SU-DHL-6 (cell line): ENCODE data around the gene FBXL16.

Experiments
- H2AFZ ChIP-seq: fragments of 200-600 bp; sonication (generic); 2 replicates; pipeline ENCODE4 v1.6.1; 2014; ENCODE audit warnings: low read depth, mild to moderate bottlenecking, moderate library complexity, mixed read lengths, antibody characterized with exemption, low read length; ENCODE audit not compliant: severe bottlenecking
- H3F3A ChIP-seq: fragments of 200-600 bp; shearing (Covaris generic); 2 replicates; pipeline ENCODE4 v1.6.0; 2016; ENCODE audit warnings: antibody characterized with exemption, mild to moderate bottlenecking; ENCODE audit not compliant: insufficient read depth
- H3K27ac ChIP-seq: fragments of 200-600 bp; sonication (generic); 2 replicates; pipeline ENCODE4 v1.5.1; 2016; ENCODE audit warnings: low read depth, mild to moderate bottlenecking, low read length, moderate library complexity, mixed read lengths
- H3K27me3 ChIP-seq: fragments of 200-600 bp; sonication (generic), shearing (Covaris generic); 2 replicates; pipeline ENCODE4 v1.6.0; 2014; ENCODE audit warnings: mild to moderate bottlenecking, low read length
- H3K36me3 ChIP-seq: fragments of 200-600 bp; sonication (generic); 2 replicates; pipeline ENCODE4 v1.6.1; 2014; ENCODE audit warnings: mild to moderate bottlenecking, low read length, mixed read lengths
- H3K4me2 ChIP-seq: fragments of 300-600, 200-600 bp; shearing (Covaris generic), sonication (generic); 2 replicates; pipeline ENCODE4 v1.6.0; 2014; ENCODE audit warnings: low read length, low read depth, mild to moderate bottlenecking; ENCODE audit not compliant: poor library complexity, severe bottlenecking
- H3K4me3 ChIP-seq: fragments of 200-600 bp; sonication (generic); 2 replicates; pipeline ENCODE4 v1.5.1; 2014; ENCODE audit warnings: antibody characterized with exemption, low read length, mild to moderate bottlenecking, mixed read lengths; ENCODE audit not compliant: insufficient read depth, poor library complexity, severe bottlenecking
- H3K79me2 ChIP-seq: fragments of 200-600 bp; sonication (generic); 2 replicates; pipeline ENCODE4 v1.6.1; 2014; ENCODE audit warnings: mild to moderate bottlenecking, low read length, moderate library complexity; ENCODE audit not compliant: insufficient read depth
- H3K9ac ChIP-seq: fragments of 200-600 bp; sonication (generic); 2 replicates; pipeline ENCODE4 v1.7.0; 2014; ENCODE audit warnings: mild to moderate bottlenecking, low read length
- H3K9me2 ChIP-seq: fragments of 200-600 bp; sonication (generic); replicated peaks from 2 replicates; pipeline ENCODE4 v1.6.1; 2014; ENCODE audit warnings: low read length; ENCODE audit not compliant: insufficient read depth
- H3K9me3 ChIP-seq: fragments of 200-600 bp; sonication (generic); 2 replicates; pipeline ENCODE4 v1.6.1; 2014; ENCODE audit warnings: low read length, mixed read lengths; ENCODE audit not compliant: insufficient read depth
- H4K20me1 ChIP-seq: fragments of 200-600 bp; sonication (generic); 2 replicates; pipeline ENCODE4 v1.6.1; 2014; ENCODE audit warnings: low read depth, mild to moderate bottlenecking, antibody characterized with exemption, low read length, moderate library complexity, mixed read lengths
- CTCF ChIP-seq: fragments of 200-600 bp; sonication (generic); IDR thresholded peaks from one replicate; pipeline ENCODE4 v1.5.1; 2017; ENCODE audit warnings: antibody characterized with exemption, mild to moderate bottlenecking, low read length, moderate library complexity; ENCODE audit not compliant: insufficient read depth, poor library complexity, severe bottlenecking
- EZH2phosphoT487 ChIP-seq: fragments of 200-600 bp; sonication (generic), shearing (Covaris generic); conservative IDR thresholded peaks from 2 replicates; pipeline ENCODE4 v1.6.1; 2018; ENCODE audit warnings: mild to moderate bottlenecking, antibody characterized with exemption, low read length, moderate library complexity, mixed read lengths

FBXL16 gene

GRCh38 chr16:649631-650030, 56.0 kb downstream of the FBXL16 start:
- peaks cover 6% of the 10 kb centered on the region; the same call in 1 of the 2 replicates for H3K79me2 ChIP-seq
- H3K27me3 ChIP-seq, result no peaks in the 10 kb centered on the region
- peak overlapping the region; percentile 88 for H3K9ac ChIP-seq
- H4K20me1 ChIP-seq, result no peaks in the 10 kb centered on the region
- H3K27ac ChIP-seq, result peak overlapping the region; percentile 54
- no peaks in the 10 kb centered on the region for H3K9me2 ChIP-seq
- peak overlapping the region; percentile 68 for H3K4me3 ChIP-seq
- peaks cover 9% of the 10 kb centered on the region; the same call in 1 of the 2 replicates for H3F3A ChIP-seq
- H2AFZ ChIP-seq, result peak overlapping the region; percentile 43
- peak overlapping the region; percentile 74 for H3K4me2 ChIP-seq
- H3K36me3 ChIP-seq, result no peaks in the 10 kb centered on the region
- no peaks in the 10 kb centered on the region for H3K9me3 ChIP-seq
- TF ChIP-seq EZH2phosphoT487 (no peak), CTCF (no peak)

- Histone ChIP-seq H3K4me3 (peak within 1 kb of the TSS; percentile 68), H3K9me2 (no peaks in the 10 kb centered on the region), H3F3A (peaks cover 9% of the 10 kb centered on the region; the same call in 1 of the 2 replicates), H3K4me2 (peak within 1 kb of the TSS; percentile 74), H4K20me1 (no peaks in the 10 kb centered on the region), H3K36me3 (no peaks in the 10 kb centered on the region), H3K9me3 (no peaks in the 10 kb centered on the region), H3K79me2 (peaks cover 6% of the 10 kb centered on the region; the same call in 1 of the 2 replicates), H2AFZ (peak within 1 kb of the TSS; percentile 43), H3K27me3 (no peaks in the 10 kb centered on the region), H3K9ac (peak within 1 kb of the TSS; percentile 88), H3K27ac (peak within 1 kb of the TSS; percentile 66)
- no peak for TF ChIP-seq EZH2phosphoT487
- no peak for TF ChIP-seq CTCF
Observed at GRCh38 chr16:648781-649589, 56.6 kb downstream of the FBXL16 start, which contains the start of gene WDR90. TSS of gene WDR90 (plus strand) at chr16:649365. CDS start at chr16:649417, 52 bp downstream.

- Histone ChIP-seq H3F3A (peaks cover 12% of the 10 kb centered on the region), H3K9me3 (no peaks in the 10 kb centered on the region), H2AFZ (no peak overlapping the region), H3K9me2 (no peaks in the 10 kb centered on the region), H3K4me3 (peak overlapping the region; percentile 68), H3K4me2 (peak overlapping the region; percentile 74), H3K27ac (peak overlapping the region; percentile 66), H3K36me3 (no peaks in the 10 kb centered on the region), H3K27me3 (no peaks in the 10 kb centered on the region), H3K79me2 (peaks cover 9% of the 10 kb centered on the region; the same call in 1 of the 2 replicates), H4K20me1 (no peaks in the 10 kb centered on the region), H3K9ac (peak overlapping the region; percentile 88)
- TF ChIP-seq CTCF (peak; percentile 82), EZH2phosphoT487 (no peak)
Observed at GRCh38 chr16:648071-648780, 57.4 kb downstream of the FBXL16 start.
